Measurements from ENCODE around the gene LITAF. TPM values are rescaled to one million over a fixed set of nuclear protein-coding genes. Genes with fewer than 3 reads are reported as not detected.
"Not testable (repeated sequence)": the region's sequence is repeated elsewhere in the genome, so short reads cannot be mapped to it uniquely, and the experiment has no call there.

LITAF gene
- polyA plus RNA-seq, 4 donors: 107 to 122 (median 116) TPM

- no peak for DNase-seq (ENCODE audit: low read depth in 4 of 4, low spot score in 2 of 4)
Observed at GRCh38 chr16:11621920-11622651, 35.4 kb upstream of the LITAF start.

DNA sequence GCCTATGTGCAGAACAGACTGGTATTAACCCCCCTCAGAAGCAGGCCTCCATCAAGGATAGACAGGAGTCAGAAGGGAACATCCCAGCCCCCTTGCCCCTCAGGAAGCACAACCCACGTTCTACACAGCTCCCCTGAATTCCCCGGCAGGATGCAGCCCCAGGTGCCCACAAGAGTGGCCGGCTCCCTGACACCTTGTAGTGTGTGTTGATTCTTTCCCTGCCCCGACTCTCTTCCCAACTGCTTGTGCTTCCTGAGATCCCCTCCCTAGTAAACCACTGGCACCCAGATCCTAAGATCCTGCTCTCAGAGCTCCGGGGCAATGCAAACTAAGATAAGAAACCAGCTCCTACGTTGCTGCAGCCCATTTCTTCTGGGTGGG is 34.8 kb upstream of the LITAF start:
- DNase-seq (ENCODE audit: low read depth in 4 of 4, low spot score in 2 of 4): no peak

- DNase-seq (ENCODE audit: low read depth in 4 of 4, low spot score in 2 of 4): no peak
Observed at GRCh38 chr16:11620243-11621003, 33.7 kb upstream of the LITAF start.

- no peak for DNase-seq (ENCODE audit: low read depth in 4 of 4, low spot score in 2 of 4)
Observed at GRCh38 chr16:11619327-11619851, 32.7 kb upstream of the LITAF start.

GRCh38 chr16:11618107-11618717 is 31.5 kb upstream of the LITAF start:
- DNase-seq (ENCODE audit: low read depth in 4 of 4, low spot score in 2 of 4): no peak

DNA sequence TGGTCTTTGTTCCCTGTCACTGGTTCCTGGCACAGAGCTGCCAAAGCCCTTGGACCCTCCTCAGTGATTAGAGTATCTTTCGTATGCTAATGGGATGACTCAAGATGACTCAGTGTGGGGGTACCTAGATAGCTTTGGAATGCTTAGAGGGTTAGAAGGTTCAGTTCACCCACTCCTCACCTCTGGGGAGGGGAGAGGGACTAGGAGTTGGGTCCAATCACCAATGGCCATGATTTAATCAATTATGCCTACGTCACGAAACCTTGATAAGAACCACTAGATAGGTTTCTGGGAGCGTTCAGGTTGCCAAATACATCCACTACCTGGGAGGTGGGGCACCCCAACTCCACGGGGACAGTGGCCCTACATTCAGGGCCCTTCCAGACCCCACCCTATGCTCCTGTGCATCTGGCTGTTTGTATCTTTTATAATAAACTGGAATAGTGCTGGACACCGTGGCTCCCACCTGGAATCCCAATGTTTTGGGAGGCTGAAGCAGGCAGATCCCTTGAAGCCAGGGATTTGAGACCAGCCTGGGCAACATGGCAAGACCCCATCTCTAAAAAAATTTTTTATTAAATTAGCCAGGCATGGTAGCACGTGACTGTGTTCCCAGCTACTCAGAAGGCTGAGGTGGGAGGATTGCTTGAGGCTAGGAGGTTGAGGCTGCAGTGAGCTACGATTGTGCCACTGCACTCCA is 29.2 kb upstream of the LITAF start:
- no peak for DNase-seq (ENCODE audit: low read depth in 4 of 4, low spot score in 2 of 4)

DNA sequence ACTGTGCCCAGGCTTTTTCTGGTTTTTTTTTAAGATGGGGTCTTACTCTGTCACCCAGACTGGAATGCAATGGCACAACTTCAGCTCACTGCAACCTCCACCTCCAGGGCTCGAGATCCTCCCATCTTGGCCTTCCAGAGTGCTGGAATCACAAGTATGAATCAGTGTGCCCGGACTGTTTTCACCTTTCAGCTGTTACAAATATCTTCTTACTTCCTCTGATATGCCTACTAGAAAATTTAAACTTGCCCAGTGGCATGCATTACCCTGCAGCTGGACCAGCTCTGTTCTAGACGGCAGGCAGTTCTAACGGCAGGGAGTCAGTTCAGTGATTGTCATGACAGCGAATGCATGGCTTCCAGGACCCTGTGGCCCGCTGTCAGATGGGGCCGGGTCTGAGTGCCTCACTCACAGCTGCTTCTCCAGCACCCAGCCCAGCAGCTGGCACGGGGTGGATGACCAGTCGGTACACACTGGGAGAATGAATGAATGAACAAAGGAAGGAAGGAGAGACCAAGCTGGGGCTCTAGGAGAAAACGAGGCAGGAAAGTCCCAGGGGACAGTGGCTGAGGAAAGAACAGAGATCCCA is 28.0 kb upstream of the LITAF start:
- DNase-seq (ENCODE audit: low read depth in 4 of 4, low spot score in 2 of 4): no peak

DNA sequence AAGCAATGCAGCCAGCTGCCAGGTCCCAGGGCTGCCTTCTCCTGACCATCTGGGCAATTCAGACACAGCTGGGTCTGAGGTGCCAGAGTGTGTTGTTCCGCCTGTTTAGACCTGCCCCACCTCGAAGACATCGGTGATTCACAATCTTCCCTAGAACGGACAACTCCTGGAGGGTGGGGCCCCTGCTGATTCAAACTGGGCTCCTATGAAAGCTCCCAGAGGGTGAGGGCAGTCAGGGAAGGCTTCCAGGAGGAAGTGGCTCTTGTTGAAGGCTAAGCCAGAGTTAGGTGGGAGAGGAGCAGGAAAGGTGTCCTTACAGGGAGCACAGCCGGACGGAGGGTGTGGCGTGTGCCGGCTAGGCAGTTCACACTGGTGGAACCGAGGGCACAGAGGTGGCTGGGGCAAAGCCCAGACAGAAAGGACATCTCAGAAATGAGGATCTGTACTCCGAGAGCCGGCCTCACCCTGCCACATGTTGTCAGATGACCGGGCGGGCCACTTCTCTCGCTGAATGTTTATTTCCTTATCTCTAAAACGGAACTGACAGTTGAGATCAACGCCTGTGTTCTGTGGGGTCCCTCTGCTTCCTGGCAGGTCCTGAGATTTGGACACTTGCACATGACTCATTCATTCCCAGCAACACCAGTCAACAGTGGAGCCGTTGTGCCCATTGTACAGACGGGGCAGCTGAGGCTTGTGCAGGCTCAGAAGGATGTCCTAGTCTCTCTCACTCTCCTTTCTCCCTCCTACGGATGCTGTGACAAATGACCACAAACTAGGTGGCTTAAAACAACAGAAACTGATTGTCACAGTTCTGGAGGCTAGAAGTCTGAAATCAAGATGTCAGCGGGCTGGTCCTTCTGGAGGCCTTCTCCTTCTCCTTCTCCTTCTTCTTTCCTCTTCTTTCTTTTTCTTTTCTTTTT is 26.9 kb upstream of the LITAF start:
- no peak for DNase-seq (ENCODE audit: low read depth in 4 of 4, low spot score in 2 of 4)

GRCh38 chr16:11612665-11613025 is 25.9 kb upstream of the LITAF start:
- no peak for DNase-seq (ENCODE audit: low read depth in 4 of 4, low spot score in 2 of 4)

DNA sequence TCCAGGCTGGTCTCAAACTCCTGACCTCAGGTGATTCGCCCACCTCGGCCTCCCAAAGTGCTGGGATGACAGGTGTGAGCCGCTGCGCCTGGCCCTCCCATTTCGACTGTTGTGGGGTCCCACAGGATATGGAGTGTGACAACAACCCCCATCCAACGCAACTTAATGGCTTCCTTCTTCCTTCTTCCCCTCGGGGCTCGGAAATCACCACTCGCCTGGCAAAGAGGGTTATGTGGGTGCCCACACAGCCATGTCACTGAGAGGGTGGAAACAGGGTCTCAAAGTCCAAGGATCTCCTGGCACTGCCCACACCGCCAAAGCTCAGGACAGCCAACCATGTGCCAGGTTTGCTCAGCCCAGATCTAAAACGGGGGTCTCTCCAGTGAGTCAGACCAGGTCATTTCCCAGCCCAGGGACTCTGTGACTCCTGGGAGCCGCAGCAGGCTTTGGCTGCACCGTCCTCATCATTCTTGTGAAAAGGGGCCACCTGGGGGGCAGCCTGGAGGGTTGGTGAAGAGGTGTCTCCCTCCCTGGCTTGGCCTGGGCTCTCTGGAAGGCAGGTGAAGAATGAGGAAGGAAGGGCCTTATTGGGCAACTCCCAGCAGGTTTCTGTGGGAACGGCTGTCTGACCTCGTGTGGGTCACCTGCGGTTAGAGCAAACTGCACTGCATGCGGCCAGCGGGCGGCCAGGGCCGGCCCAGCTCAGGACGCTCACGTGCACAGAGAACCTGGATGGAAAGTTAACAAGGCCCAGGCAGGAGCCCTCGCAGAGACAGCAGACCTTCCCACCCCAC is 25.3 kb upstream of the LITAF start:
- no peak for DNase-seq (ENCODE audit: low read depth in 4 of 4, low spot score in 2 of 4)

DNA sequence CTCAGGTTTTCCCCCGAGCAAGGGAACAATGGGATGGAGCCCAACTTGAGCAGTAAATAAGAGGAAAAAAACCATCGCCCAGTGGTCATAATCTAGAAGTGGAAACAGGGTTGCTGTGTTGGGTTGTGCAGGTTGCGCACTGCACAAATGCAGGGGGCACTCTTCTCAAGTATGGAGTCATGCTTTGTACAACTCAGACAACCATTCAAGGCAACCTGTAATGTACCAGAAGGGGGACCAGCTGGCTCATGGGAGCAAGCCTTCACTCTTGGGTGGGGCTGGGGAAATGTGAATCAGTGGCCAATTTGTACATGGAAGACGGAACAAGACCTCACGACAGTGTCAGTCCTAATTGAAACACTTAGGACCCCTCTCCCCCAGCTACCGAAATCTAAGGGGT is 23.9 kb upstream of the LITAF start:
- no peak for DNase-seq (ENCODE audit: low read depth in 4 of 4, low spot score in 2 of 4)

DNA sequence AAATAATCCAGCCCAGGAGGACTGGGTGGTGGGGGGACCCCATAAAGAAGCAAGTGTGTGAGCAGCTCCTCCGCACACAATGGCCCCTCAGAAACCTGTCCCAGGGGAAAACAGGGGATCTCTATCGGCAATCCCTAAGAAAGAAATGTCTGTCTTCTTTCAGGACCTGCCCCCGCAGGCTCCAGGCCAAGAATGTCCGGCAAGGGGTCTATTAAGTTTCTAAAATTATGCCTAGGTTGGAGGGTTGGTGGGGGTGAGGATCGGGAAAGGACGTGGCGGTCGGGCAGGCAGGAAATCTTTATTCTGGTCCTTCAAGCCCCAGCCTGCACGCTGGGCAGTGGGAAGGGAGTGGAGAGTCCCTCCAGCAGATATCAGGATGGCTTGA is 23.4 kb upstream of the LITAF start:
- no peak for DNase-seq (ENCODE audit: low read depth in 4 of 4, low spot score in 2 of 4)

GRCh38 chr16:11609474-11610120 is 22.9 kb upstream of the LITAF start:
- DNase-seq (ENCODE audit: low read depth in 4 of 4, low spot score in 2 of 4): no peak

DNA sequence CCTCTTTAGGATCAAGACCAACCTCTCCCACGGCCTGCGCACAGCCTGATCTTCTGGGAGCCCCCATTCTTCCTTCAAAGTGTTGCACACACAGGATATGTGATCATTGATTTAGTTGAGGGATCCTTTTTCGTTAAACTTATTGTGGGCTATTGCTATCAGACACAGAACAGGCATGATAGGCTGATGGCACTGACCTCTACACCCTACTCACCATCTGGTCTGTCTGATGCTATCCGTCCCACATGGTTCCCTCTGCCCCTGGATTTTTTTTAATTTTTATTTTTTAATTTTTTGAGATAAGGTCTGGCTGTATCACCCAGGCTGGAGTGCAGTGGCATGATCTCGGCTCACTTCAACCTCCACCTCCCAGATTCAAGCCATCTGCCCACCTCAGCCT is 19.2 kb upstream of the LITAF start:
- no peak for DNase-seq (ENCODE audit: low read depth in 4 of 4, low spot score in 2 of 4)

DNA sequence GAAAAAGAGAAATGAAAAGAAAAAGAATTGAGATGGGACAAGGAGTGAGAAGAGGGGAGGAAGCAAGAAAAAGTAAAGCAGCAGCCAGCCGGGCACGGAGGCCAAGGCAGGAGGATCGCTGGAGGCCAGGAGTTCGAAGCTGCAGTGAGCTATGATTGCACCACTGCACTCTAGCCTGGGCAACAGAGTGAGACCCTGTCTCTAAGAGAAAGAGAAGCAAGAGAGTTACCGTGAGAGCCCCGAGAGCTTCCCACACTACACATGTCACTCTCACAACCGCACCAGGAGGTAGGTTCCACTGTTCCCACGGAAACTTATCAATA is 18.8 kb upstream of the LITAF start:
- DNase-seq (ENCODE audit: low read depth in 4 of 4, low spot score in 2 of 4): no peak

GRCh38 chr16:11604783-11605563 is 18.3 kb upstream of the LITAF start:
- no peak for DNase-seq (ENCODE audit: low read depth in 4 of 4, low spot score in 2 of 4)

DNA sequence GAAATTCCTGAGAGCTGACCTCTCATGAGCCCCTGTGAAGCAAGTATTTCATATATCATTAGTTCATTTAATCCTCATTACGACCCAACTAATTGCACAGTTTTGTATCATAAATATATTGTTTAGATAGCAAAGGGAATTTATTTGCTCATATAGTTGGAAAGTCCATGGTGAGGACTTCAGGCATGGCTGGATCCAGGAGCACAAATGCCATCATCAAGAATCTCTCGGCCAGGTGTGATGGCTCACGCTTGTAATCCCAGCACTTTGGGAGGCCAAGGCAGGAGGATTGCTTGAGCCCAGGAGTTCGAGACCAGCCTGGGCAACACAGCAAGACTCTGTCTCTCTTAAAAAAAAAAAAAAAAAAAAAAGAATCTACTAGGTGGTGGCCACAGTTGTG is 17.6 kb upstream of the LITAF start:
- not testable (repeated sequence) for DNase-seq (ENCODE audit: low read depth in 4 of 4, low spot score in 2 of 4)

DNA sequence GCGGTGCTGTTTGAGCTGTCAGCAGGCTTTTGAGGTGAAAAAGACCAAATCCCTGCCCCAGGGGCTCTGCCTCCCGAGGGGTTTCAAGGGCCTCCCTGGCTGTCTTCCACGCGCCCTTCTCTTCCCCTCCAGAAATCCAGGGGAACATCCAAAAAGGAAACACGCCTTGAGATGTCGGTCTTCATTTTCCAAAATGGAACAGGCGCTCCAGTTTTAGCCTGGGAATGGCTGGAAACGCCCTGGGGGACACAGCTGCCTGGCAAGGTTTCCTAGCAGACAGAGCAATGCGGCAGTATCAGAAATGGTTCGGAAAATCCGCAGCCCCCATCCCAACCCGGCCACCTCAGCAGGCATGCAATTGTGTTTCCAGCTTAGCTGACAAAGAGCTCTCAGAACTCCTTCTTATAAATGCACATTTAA is 16.6 kb upstream of the LITAF start:
- no peak for DNase-seq (ENCODE audit: low read depth in 4 of 4, low spot score in 2 of 4)

Data from left renal cortex interstitium (tissue), 4 donors.